BJ (cell line): ENCODE results near the gene PIM1. TPM values are rescaled to one million over a fixed set of nuclear protein-coding genes. Genes with fewer than 3 reads are reported as not detected.
"Not testable (repeated sequence)": the region's sequence is repeated elsewhere in the genome, so short reads cannot be mapped to it uniquely, and the experiment has no call there.

ENCODE experiments used
- CTCF ChIA-PET: fragments of 350-600 bp; formaldehyde crosslinking; extraction: SDS; loops from one replicate; lab custom pipeline; 2021; ENCODE audit warnings: antibody characterized with exemption, inconsistent platforms; lab: Yijun Ruan, JAX
- POLR2A ChIA-PET: fragments of 300-600 bp; sonication (Branson Sonifier 250); formaldehyde crosslinking; extraction: SDS; loops from one replicate; lab custom pipeline; 2021; ENCODE audit warnings: antibody characterized with exemption; lab: Charles Lee
- DNase-seq: peaks from one replicate; pipeline ENCODE4 v3.0.0-alpha.2; 2011; ENCODE audit warnings: low read depth
- H3K27me3 ChIP-seq: 2 replicates; pipeline ENCODE4 v1.6.0; 2011; ENCODE audit warnings: low read length; ENCODE audit not compliant: control insufficient read depth, insufficient read depth
- H3K36me3 ChIP-seq: 2 replicates; pipeline ENCODE4 v1.5.1; 2011; ENCODE audit warnings: low read length; ENCODE audit not compliant: control insufficient read depth, insufficient read depth
- H3K4me3 ChIP-seq: 2 replicates; pipeline ENCODE4 v1.5.1; 2011; ENCODE audit warnings: low read depth, mild to moderate bottlenecking, control low read depth, low read length
- CTCF ChIP-seq: IDR thresholded peaks from 2 replicates; pipeline ENCODE4 v1.5.1; 2011; ENCODE audit warnings: low read depth, mild to moderate bottlenecking, control low read depth, inconsistent platforms, low read length, moderate library complexity; ENCODE audit not compliant: insufficient read depth
- polyA plus RNA-seq: library from polyadenylated mRNA; depleted of rRNA; stranded (reverse); fragments of >200 nt; gene quantifications from 2 replicates; pipeline ENCODE4 v1.2.3, GENCODE V29; 2011

Gene PIM1
- polyA plus RNA-seq, 1 experiment = 20.7 TPM

GRCh38 chr6:37187321-37188022 is 17.5 kb downstream of the PIM1 start:
- Histone ChIP-seq H3K36me3 (no peaks in the 10 kb centered on the region), H3K4me3 (no peak overlapping the region), H3K27me3 (no peaks in the 10 kb centered on the region; the same call in 1 of the 2 replicates)
- DNase-seq = no peak
- CTCF ChIA-PET = interaction anchor here (0.9 to 4.5 kb wide), 5 partner anchors 15 to 170 kb away, joined by 4 to 27 read pairs (median 5); no protein-coding TSS in a partner anchor
- POLR2A ChIA-PET = interaction anchor here (0.6 kb wide), 1 partner anchor 12 kb away, joined by 11 read pairs; no protein-coding TSS in a partner anchor
- TF ChIP-seq CTCF = no peak

DNA sequence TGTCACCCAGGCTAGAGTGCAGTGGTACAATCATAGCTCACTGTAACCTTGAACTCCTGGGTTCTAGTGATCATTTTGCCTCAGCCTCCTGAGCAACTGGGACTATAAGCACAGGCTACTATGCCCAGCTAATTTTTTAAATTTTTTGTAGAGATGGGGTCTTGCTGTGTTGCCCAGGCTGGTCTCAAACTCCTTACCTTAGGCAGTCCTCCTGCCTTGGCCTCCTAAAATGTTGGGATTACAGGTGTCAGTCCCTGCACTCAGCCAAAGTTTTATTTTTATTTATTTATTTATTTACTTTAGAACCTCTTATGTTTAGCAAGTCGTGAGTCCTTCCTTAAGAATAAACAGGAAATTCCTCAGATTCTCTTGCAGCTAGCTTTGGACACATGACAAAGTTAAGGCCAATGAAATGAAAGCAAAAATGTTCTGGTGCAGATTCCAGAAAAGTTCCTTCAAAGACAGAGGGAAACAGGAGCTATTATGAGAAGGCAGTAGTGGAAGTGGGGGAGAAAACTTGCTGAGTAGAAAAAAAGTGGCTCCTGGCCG is 19.1 kb downstream of the PIM1 start:
- POLR2A ChIA-PET = no interaction called here

GRCh38 chr6:37190159-37190535 is 20.2 kb downstream of the PIM1 start:
- Histone ChIP-seq H3K36me3 (no peaks in the 10 kb centered on the region), H3K4me3 (no peak overlapping the region), H3K27me3 (no peaks in the 10 kb centered on the region; the same call in 1 of the 2 replicates)
- DNase-seq = no peak
- POLR2A ChIA-PET = no interaction called here
- CTCF ChIA-PET = interaction anchor here (0.5 to 4.5 kb wide), 4 partner anchors 18 to 171 kb away, joined by 3 to 27 read pairs (median 6); no protein-coding TSS in a partner anchor
- no peak for TF ChIP-seq CTCF

More for the DNA sequence above, 19.1 kb downstream of the PIM1 start:
- CTCF ChIA-PET = interaction anchor here (0.6 to 4.5 kb wide), 6 partner anchors 17 to 171 kb away, joined by 3 to 27 read pairs (median 4); no protein-coding TSS in a partner anchor
- Histone ChIP-seq H3K27me3 (no peaks in the 10 kb centered on the region; the same call in 1 of the 2 replicates), H3K36me3 (no peaks in the 10 kb centered on the region), H3K4me3 (no peak overlapping the region)
- TF ChIP-seq CTCF = no peak
- DNase-seq = no peak

DNA sequence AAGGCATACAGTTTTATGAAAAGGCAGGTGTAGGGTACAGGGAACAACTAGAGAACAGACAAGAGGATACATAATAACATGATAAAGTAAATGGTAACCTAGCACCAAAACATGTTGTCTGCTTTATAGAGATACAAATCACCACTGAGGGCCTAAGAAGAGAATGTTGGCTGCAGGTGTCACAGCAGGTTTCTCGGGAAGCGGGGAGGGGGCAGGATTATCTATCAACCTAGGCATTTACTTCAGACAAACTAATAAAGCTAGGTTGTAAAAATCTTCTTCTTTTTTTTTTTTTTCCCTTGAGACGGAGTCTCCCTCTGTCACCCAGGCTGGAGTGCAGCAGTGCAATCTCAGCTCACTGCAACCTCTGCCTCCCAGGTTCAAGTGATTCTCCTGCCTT is 22.7 kb downstream of the PIM1 start:
- POLR2A ChIA-PET = no interaction called here
- CTCF ChIA-PET = interaction anchor here (0.6 to 1.3 kb wide), 3 partner anchors 123 to 166 kb away, joined by 3 to 4 read pairs (median 4); no protein-coding TSS in a partner anchor
- no peaks in the 10 kb centered on the region for H3K27me3 ChIP-seq
- no peak for DNase-seq
- no peak overlapping the region for H3K4me3 ChIP-seq
- TF ChIP-seq CTCF = no peak
- no peaks in the 10 kb centered on the region for H3K36me3 ChIP-seq

- H3K27me3 ChIP-seq, H3K36me3 ChIP-seq, POLR2A ChIA-PET, H3K4me3 ChIP-seq, DNase-seq: not testable (repeated sequence)
- CTCF ChIA-PET = interaction anchor here (1.1 to 2.3 kb wide), 3 partner anchors 16 to 167 kb away, joined by 3 to 11 read pairs (median 9); no protein-coding TSS in a partner anchor
These were observed 24.9 kb downstream of the PIM1 start for GRCh38 chr6:37194886-37195285.

DNA sequence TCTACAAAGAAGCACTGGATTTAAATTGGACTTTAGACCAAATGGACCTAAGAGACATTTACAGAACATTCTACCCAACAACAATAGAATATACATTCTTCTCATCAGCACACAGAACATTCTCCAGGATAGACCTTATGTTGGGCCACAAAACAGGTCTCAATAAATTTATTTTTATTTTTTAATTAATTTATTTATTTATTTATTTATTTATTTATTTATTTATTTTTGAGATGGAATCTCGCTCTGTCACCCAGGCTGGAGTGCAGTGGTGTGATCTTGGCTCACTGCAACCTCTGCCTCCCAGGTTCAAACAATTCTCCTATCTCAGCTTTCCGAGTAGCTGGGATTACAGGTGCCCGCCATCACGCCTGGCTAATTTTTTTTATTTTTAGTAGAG is 26.5 kb downstream of the PIM1 start:
- POLR2A ChIA-PET = not testable (repeated sequence)
- CTCF ChIA-PET = interaction anchor here (0.6 to 5.8 kb wide), 4 partner anchors 9 to 432 kb away, joined by 3 to 43 read pairs (median 5); no protein-coding TSS in a partner anchor

More for the DNA sequence above, 26.5 kb downstream of the PIM1 start:
- DNase-seq, H3K27me3 ChIP-seq, H3K36me3 ChIP-seq, H3K4me3 ChIP-seq: not testable (repeated sequence)
